Measurements from ENCODE around the gene ZNF74.

Gene ZNF74

GRCh38 chr22:20429254-20430100, 35.5 kb downstream of the ZNF74 start:
- FAIRE-seq = peak; percentile 69
- TF ChIP-seq POLR2A (IDR thresholded peaks at IDR 0.05; ENCODE audit: low read depth, low read length) (no peak), POLR2AphosphoS5 (IDR thresholded peaks at IDR 0.05; ENCODE audit: low read depth, low read length) (no peak), TAF1 (IDR thresholded peaks at IDR 0.05; ENCODE audit: borderline replicate concordance, low read depth, low read length) (no peak)

GRCh38 chr22:20430101-20430719, 36.3 kb downstream of the ZNF74 start:
- no peak for TF ChIP-seq POLR2AphosphoS5 (IDR thresholded peaks at IDR 0.05; ENCODE audit: low read depth, low read length)
- no peak for TF ChIP-seq TAF1 (IDR thresholded peaks at IDR 0.05; ENCODE audit: borderline replicate concordance, low read depth, low read length)
- no peak for TF ChIP-seq POLR2A (IDR thresholded peaks at IDR 0.05; ENCODE audit: low read depth, low read length)
- DNase-seq (ENCODE audit: insufficient read length) (no peak), FAIRE-seq (no peak)

More at GRCh38 chr22:20429254-20430100, 35.5 kb downstream of the ZNF74 start:
- DNase-seq (ENCODE audit: insufficient read length) = peak; percentile 82

- DNase-seq (ENCODE audit: insufficient read length) = no peak
- TF ChIP-seq POLR2AphosphoS5 (IDR thresholded peaks at IDR 0.05; ENCODE audit: low read depth, low read length) = no peak
- TF ChIP-seq POLR2A (IDR thresholded peaks at IDR 0.05; ENCODE audit: low read depth, low read length) = no peak
- no peak for TF ChIP-seq TAF1 (IDR thresholded peaks at IDR 0.05; ENCODE audit: borderline replicate concordance, low read depth, low read length)
- FAIRE-seq = no peak
Observed at GRCh38 chr22:20430720-20431510, 37.0 kb downstream of the ZNF74 start.

- DNase-seq (ENCODE audit: insufficient read length) = no peak
- TF ChIP-seq POLR2A (IDR thresholded peaks at IDR 0.05; ENCODE audit: low read depth, low read length) (no peak), POLR2AphosphoS5 (IDR thresholded peaks at IDR 0.05; ENCODE audit: low read depth, low read length) (no peak), TAF1 (IDR thresholded peaks at IDR 0.05; ENCODE audit: borderline replicate concordance, low read depth, low read length) (no peak)
- no peak for FAIRE-seq
Observed at GRCh38 chr22:20431511-20432192, 37.7 kb downstream of the ZNF74 start.

- no peak for TF ChIP-seq TAF1 (IDR thresholded peaks at IDR 0.05; ENCODE audit: borderline replicate concordance, low read depth, low read length)
- no peak for TF ChIP-seq POLR2AphosphoS5 (IDR thresholded peaks at IDR 0.05; ENCODE audit: low read depth, low read length)
- TF ChIP-seq POLR2A (IDR thresholded peaks at IDR 0.05; ENCODE audit: low read depth, low read length) = no peak
- DNase-seq (ENCODE audit: insufficient read length) (no peak), FAIRE-seq (no peak)
Observed at GRCh38 chr22:20432244-20432686, 38.3 kb downstream of the ZNF74 start.

GRCh38 chr22:20433191-20433590, 39.2 kb downstream of the ZNF74 start:
- no peak for DNase-seq (ENCODE audit: insufficient read length)
- FAIRE-seq = no peak

GRCh38 chr22:20433686-20434241, 39.8 kb downstream of the ZNF74 start:
- TF ChIP-seq POLR2AphosphoS5 (IDR thresholded peaks at IDR 0.05; ENCODE audit: low read depth, low read length) = no peak
- TF ChIP-seq TAF1 (IDR thresholded peaks at IDR 0.05; ENCODE audit: borderline replicate concordance, low read depth, low read length) = no peak
- no peak for TF ChIP-seq POLR2A (IDR thresholded peaks at IDR 0.05; ENCODE audit: low read depth, low read length)
- FAIRE-seq (no peak), DNase-seq (ENCODE audit: insufficient read length) (no peak)

More at GRCh38 chr22:20433191-20433590, 39.2 kb downstream of the ZNF74 start:
- no peak for TF ChIP-seq POLR2A (IDR thresholded peaks at IDR 0.05; ENCODE audit: low read depth, low read length)
- no peak for TF ChIP-seq POLR2AphosphoS5 (IDR thresholded peaks at IDR 0.05; ENCODE audit: low read depth, low read length)
- TF ChIP-seq TAF1 (IDR thresholded peaks at IDR 0.05; ENCODE audit: borderline replicate concordance, low read depth, low read length) = no peak

GRCh38 chr22:20434264-20434751, 40.4 kb downstream of the ZNF74 start:
- TF ChIP-seq POLR2AphosphoS5 (IDR thresholded peaks at IDR 0.05; ENCODE audit: low read depth, low read length) (no peak), POLR2A (IDR thresholded peaks at IDR 0.05; ENCODE audit: low read depth, low read length) (no peak), TAF1 (IDR thresholded peaks at IDR 0.05; ENCODE audit: borderline replicate concordance, low read depth, low read length) (no peak)
- FAIRE-seq (no peak), DNase-seq (ENCODE audit: insufficient read length) (no peak)

- TF ChIP-seq POLR2AphosphoS5 (IDR thresholded peaks at IDR 0.05; ENCODE audit: low read depth, low read length) (no peak), TAF1 (IDR thresholded peaks at IDR 0.05; ENCODE audit: borderline replicate concordance, low read depth, low read length) (no peak), POLR2A (IDR thresholded peaks at IDR 0.05; ENCODE audit: low read depth, low read length) (no peak)
- DNase-seq (ENCODE audit: insufficient read length) = no peak
- FAIRE-seq = no peak
Observed at GRCh38 chr22:20434773-20435172, 40.8 kb downstream of the ZNF74 start.

Data from GM12892 (cell line).